NCI-H187 treated with DMSO at 0.1 percent for 48 hours (cell line): ENCODE data around the gene SLAMF7.
"Not testable (repeated sequence)": the region's sequence is repeated elsewhere in the genome, so short reads cannot be mapped to it uniquely, and the experiment has no call there.

Experiments
- DNase-seq: peaks from one replicate; lab custom pipeline; 2025; lab: John Stamatoyannopoulos, UW

SLAMF7 gene

DNA sequence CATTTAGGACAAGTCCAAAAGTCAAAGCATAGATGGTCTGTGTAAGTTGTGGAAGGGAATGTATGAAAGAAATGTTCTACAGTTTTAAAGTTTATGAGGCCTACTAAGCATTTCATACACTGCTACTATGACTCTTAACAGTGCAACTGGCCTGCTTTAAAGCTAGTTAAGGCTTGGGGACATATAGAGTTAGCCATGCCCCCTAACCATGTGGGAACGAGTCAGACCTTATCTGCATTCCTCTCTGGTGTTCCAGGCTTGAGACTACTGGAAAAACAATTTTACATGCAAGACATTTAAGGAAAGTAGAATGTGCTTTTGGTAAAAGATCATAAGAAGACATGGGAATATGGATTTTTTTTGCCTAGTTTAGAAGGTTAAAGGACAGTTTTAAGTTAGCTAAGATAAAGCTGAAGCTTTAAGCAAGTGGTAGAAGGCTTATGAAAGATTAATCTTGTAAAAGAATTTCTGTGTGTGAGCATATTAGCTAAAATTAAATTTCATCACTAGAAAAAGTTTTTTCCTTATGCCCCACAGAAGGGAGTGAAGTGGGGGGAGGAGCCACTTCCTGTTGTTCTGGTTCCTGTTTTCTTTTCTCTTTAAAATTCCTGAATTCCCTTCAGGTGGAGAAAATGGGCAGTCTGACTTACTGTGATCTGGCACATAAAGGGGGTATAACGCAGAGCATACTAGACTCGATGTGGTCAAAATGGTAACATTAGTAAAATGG, 18.5 kb upstream of the SLAMF7 start:
- DNase-seq: no peak

DNA sequence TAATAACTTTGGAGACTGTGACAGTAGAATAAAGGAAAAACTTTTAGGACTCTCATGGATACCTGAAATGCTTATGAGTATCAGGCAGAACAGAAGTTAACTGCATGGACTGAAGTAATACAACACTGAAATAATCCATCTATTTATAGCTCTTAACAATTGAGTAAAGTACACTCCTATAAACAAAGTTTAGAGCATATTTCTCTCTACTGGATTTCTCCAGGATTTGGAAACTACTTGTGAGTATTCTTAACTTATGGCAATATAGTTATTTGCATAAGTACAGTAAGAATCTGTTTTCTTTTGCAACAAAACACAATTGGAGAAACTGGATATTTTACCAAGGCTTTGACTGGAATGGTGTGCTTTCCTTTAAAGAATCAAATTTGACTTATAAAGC, 17.6 kb upstream of the SLAMF7 start:
- no peak for DNase-seq

DNA sequence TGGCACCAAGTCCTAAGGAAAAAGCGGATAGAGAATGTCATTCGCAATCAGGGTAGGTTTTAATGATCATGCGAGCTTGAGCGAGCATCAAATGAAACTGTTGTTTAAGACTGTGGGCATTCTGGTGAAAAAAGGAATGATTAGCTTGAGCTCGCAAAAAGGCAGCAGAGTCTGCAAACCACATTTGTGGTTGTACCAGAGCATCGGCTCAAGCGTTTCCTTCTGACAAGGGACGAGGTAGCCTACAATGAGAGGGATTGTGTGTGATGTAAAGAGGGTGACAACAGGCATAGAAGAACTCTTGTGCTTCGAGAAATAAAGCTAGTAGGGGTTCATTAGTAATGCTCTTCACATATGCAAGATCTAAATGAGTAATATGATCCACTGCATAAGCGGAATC, 16.3 kb upstream of the SLAMF7 start:
- DNase-seq: no peak

DNA sequence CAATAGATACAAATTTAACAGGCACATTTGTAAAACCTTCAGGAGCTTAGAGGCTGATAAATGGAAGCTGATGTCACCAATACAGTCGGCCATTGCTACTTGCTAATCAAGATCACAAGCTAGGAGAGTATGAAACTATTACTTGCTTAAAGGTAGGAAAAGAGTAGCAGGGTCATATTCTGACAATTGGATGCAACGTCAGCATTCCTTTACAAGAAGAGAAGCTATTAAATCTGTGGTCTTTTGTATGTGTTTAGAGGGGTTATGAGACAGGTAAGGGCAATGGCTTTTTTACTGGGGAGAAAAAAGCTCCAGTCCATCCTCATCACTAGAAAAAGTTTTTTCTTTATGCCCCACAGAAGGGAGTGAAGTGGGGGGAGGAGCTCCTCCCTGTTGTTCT, 15.7 kb upstream of the SLAMF7 start:
- no peak for DNase-seq

DNA sequence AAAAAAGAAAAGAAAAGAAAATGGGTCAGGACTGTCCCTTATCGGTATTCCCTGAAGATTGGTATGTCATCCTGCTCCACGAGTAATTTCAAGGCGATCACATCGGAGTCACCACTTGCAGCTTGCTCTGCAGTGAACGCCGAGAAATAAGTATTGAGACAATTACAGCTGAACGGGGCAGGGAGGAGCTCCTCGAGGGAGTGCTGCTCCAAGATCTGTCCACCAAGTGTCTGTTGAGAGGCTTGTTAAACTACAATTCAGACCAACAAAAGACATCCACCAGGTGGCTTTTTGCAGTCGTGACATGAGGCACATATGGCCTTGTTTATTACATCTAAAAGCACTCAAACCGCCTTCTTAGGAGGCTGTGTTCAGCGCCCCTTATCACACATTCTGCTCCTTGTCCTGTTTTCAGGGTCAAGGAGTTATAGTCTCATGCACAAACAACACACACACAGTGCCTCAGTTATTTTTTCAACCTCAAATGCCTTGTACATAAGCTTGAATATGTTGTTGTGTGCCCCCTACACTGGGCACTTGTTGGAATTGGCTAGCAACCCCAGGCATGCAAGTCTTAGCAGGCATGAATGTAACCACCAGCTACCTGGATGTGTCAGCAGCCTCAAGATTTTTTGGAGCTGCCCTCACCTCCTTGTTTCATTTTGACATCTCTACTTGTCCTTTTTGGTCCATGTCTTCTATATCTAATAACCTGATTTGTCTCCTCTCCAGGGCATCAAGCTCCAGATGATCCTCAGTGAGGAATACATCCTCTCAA, 14.4 kb upstream of the SLAMF7 start:
- peak; percentile 32 for DNase-seq

DNA sequence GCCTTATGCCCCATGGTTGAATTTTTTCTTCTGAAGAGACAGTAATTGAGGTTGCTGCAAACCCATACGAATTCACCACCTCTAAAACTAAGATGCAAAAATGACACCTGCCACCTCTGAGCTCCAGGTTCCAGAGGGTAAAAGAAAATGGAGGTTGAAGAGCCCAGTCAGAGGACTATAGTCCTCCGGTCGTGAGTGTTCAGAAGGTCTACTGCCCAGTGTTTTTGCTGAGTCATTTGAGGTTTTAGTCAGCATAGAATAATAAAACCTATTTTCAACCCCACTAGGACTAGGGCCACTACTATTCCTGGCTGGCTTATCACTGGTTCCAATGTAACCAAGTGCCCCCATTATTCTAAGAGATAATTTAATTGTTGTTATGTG, 12.9 kb upstream of the SLAMF7 start:
- DNase-seq: no peak

DNA sequence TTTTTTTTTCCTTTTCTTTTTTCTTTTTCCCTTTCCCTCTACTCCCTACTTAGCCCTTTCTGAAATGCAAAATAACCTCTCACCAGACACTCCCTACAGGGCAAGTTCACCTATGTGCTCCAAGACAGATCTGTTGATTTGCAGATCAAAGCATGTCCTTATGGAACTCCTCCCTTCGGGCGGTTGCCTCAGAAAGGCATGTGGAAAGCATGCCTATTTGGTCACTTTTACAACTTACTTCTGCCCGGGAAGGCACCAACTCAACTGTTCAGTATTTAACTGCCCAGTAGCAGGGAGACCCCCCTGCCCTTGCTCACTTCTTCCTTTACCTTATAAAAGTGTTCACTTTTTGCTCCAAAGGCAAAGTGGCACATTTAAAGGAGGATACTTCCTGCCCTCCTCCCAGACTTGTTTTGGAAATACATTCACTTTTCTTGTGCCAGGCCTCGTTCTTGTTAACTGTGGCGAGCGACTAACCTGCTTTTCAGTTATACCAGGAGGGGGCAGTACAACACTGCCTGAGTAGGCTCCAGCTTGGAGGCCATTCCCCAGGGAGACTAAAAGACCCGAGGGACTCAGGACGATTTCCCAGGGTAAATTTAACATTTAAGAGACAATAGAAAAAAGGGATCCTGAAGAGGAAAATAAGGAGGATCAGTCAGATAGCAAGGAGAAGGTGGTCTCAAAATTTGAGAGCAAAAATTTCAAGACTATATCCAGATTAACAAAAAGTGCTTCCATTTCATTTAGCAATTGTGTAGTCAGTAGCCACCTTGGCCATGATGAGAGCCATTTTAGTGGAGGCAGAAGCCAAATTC, 12.3 kb upstream of the SLAMF7 start:
- peak; percentile 93 for DNase-seq

DNA sequence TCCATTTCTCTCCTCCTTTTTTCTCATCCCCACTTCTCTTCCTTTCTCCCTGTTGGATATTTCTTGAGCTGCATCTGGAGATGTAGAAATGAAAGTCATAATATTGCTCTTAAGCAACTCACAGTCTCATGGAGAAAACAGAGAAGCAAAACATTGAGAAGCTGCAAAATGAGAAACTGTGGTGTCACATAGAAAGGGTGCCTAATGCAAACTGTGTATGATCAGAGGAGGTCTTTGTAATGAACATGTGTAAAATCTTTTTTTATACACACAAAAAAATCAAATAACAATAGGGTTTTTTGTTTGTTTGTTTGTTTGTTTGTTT, 11.8 kb upstream of the SLAMF7 start:
- DNase-seq: no peak

DNA sequence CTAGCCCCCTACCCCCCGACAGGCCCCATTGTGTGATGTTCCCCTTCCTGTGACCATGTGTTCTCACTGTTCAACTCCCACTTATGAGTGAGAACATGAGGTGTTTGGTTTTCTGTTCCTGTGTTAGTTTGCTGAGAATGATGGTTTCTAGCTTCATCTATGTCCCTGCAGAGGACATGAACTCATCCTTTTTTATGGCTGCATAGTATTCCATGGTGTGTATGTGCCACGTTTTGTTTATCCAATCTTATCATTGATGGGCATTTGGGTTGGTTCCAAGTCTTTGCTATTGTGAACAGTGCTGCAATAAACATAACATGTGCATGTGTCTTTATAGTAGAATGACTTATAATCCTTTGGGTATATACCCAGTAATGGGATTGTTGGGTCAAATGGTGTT, 7.5 kb upstream of the SLAMF7 start:
- DNase-seq: not testable (repeated sequence)

DNA sequence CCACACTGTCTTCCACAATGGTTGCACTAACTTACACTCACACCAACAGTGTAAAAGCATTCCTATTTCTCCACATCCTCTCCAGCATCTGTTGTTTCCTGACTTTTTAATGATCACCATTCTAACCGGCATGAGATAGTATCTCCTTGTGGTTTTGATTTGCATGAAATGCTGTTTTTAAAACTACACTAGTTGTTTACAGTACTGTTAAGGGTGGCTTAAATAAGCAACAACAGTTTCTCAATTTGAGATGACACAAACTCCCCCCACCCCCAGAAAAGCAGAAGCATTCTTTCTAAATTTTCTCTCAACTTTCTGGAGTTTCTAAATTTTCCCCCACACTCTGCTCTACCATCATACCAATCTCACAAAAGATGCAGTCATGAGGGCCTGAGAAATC, 7.1 kb upstream of the SLAMF7 start:
- DNase-seq: no peak

DNA sequence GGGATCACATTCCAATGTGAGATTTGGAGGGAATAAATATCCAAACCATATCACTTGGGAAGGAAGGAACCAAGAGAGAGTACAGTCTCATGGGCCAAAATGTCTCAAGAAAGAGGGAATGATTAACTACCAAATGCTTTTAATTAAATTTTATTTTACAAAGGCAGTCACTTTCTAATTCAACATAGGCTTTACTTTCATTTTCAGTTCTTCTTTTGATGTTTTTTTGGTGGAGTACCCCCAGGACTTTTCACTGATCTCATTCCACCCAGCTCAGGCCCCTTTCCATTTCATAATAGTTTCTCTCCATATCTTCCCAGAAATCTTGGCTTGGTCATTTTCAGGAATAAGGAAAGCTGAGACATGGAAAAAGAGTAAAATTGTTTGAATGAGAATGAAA, 5.1 kb upstream of the SLAMF7 start:
- DNase-seq: no peak

DNA sequence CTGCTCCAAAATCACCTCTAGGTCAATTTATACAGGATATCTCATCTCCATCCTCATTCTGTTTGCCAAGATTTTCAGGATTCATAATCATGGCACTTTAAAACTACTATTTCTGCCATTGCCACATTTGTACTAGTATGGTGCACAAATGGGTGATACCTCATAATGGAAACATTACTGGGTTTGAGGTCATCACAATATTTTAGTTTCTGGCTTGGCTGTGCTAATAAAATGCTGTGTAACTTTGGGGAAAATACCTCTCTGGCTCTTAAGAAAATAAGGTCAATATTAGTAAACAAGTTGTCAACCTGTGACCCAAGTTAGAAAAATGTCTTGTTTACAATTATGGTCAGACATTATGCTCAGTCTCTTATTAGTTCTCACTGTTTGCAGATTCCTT, 4.7 kb upstream of the SLAMF7 start:
- DNase-seq: no peak

DNA sequence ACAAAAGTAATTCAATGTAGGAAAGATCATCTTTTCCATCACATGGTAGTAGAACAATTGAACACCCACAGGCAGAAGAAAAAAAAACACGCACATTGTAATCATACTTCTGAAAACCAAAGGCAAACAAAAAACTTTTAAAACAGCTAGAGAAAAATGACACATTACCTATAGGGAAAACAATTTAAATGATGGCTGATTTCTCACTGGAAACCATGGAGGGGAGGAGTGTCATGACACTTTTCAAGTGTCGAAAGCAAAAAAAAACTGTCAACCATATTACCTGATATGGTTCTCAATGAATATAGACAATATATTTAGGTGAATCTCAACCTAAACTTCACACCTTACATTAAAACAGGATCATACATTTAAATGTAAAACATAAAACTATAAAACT, 776 bp upstream of the SLAMF7 start:
- no peak for DNase-seq

DNA sequence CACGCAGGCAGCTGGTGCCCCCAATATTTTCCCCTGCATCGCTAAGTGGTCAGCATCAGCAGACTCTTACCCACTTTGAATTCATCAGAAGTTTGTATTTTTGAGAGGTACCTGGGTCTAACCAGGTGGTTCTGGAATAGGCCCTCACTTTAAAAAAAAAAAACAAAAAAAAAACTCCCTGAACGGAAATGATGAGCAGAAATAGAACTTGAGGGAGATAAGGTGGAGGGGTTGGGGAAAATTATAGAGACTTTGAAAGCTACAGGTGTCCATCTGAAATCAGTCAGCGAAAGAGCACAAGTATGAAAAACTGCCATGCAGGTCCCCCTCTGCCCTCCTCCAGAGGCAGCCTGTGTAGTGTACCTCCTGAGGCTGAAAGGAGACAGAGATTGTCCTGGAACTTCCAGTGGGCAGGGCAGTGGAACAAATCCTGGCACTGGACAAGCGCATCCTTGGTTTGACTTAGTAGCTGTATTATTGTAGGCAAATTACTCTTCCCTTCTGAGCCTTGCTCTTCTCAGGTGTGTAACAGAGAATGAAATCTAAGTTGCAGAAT, 1.2 kb downstream of the SLAMF7 start:
- no peak for DNase-seq

DNA sequence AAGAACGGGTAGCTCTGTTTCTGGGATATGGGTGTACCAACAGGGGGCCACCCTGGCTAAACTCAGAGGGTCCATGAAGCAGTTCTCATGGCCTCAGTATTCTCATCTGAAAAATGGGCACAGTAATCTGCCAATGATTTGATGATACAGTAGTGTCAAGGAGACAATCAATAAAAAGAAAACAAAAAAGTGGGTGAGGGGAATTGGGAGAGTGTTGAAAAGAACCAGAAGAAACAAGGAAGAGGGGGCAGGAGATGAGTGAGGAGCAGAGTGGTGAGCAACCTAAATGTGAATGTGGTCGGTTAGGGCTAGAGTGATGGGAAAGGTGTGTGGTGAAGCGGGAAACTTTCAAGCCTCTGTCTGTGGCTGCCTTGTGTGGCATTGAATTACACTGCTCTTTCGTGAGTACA, 2.0 kb downstream of the SLAMF7 start:
- no peak for DNase-seq

DNA sequence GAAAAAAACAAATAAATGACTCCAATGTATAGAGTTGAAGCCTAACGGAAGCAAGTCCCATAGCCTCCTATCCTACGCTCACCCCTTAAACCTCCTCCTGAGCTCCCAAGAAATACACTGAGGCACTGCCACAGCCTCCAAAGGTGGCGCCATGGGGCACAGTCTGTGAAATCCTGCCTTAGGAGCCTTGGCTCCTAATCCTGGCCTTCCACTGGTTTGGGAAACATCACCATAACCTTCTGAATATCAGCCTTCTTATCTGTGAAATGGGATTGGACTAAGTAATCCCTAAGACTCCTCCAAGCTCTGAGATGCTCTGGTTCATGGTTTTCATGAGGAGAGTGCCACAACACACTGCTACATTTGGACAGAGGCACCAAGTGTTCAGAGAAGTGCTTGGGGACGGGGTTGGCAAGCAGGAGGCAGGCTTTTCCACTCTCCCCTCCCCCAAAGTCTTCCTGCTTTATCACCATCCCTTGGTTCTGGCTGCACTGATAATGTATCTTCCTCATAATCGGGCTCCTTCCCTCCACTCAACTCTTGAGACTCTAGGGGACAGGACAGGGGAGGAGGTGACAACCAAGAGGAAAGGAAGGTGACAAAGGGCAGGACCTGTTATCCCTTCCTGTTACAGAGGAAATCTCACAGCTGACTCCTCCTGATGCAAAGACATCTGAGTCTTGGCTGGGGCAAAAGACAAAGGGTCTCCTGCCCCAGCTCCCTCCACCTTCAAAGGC, 2.7 kb downstream of the SLAMF7 start:
- no peak for DNase-seq

DNA sequence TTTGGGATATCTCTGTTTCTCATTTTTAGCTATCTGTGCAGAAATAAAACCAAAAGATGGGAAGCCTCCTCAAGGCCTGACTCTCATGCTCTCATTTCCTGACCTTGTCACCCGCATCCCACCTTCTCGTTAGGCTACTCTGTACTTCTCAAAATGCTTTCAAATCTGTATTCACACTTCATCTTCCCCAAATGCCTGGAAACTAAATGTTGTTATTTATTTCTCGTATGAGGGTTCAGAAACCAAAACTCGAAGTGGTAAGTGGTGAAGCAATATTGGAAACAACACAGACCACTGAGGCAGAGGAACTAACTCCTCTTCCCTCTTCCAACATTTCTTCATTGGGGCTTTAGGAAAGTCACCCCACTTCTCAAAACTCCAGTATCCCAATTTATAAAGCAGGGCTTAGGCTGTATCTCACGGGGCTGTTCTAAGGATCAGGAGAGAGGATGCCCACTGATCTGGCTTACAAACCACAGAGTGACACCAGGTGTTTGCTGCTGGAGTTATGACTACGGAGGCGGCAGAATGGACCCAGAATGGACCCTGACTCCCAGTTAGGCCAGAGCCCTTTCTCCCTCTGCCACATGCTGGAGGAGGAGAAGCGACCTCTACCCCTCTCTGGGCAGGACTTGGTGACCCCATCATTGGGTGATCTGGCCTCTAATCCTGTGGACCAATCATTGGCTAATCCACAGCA, 3.5 kb downstream of the SLAMF7 start:
- DNase-seq: no peak

DNA sequence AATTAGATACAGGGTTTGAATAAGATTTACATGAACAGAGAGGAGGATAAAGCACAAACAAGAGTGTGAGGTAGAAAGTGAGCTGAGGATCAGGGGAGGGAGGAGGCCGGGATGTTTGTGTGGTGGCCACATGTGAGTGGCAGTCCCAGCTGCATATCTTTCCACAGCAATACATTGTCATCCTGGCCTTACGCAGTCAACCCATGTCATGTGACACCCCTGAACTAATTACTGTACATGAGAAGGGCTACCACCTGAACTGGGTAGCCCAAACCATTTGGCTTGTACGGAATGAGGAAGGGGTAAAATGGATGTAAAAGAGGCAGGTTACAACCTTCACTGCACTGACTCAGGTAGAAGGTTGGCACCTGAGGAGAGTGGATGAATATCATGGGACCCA, 4.2 kb downstream of the SLAMF7 start:
- DNase-seq: no peak

DNA sequence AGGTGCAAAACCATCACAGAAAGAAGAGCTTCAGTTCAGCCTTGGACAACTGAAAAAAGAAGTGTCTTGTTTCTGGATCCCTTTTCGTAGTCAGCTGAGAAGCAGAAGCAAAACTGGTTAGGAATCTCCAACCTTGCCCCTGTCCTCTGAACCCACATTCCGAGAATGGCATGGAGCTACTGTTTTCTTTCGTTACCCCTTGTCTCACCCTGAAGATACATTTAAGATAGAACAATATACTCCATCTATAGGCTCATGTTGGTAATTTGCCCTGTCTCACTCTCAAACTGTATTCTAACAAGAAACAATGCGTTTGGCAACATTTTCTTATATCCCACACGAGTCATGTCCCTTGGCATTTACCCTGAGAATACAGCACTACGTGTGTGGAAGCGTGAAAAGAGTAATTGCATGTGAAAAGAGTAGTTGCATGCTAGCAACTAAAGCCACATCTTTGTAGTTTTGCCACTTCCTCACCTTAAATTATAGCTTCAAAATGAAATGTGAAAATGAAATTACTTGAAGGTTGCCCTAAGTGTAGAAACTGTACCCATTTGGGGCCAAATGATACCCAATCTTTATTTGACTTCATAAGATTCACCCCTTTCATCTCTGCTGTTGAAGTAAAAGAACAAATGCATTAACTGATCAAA, 5.3 kb downstream of the SLAMF7 start:
- no peak for DNase-seq

DNA sequence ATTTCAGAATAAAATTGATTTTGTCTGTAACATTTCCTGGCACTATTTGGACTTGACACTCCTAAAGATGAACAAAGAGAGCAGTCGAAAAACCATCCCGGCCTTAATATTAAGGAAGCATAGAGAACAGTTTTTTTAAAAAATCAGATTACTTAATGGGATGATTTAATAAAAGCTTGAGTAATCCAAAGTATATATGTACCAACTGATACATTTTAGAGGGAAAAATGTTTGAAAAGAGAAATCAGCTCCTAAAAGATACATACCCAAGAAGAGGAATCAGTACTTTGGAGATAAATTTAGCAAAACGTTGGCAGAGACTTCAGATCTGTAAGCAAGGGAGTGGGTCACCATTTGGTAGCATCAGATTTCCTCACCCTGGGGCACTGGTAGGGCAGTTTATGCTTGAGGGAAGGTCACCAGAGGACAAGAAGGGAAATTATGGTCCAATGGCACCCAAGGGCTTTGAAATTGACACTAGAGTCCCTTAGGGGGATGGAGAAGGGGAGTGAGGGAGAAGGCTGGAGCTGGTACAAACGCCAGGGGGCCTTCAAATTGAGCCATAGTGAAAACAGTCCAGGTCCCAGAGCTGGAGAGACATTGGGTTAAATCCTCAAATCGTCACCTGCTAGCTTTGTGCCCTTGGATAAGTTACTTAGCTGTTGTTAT, 5.9 kb downstream of the SLAMF7 start:
- DNase-seq: no peak
